Astrocyte of the hippocampus (primary cell): ENCODE results near the gene STEAP1B.
"Not testable (repeated sequence)": the region's sequence is repeated elsewhere in the genome, so short reads cannot be mapped to it uniquely, and the experiment has no call there.

Experiments
- DNase-seq: peaks from one replicate; pipeline ENCODE4 v3.0.0; 2011; ENCODE audit warnings: low read depth, low spot score

Gene STEAP1B

DNA sequence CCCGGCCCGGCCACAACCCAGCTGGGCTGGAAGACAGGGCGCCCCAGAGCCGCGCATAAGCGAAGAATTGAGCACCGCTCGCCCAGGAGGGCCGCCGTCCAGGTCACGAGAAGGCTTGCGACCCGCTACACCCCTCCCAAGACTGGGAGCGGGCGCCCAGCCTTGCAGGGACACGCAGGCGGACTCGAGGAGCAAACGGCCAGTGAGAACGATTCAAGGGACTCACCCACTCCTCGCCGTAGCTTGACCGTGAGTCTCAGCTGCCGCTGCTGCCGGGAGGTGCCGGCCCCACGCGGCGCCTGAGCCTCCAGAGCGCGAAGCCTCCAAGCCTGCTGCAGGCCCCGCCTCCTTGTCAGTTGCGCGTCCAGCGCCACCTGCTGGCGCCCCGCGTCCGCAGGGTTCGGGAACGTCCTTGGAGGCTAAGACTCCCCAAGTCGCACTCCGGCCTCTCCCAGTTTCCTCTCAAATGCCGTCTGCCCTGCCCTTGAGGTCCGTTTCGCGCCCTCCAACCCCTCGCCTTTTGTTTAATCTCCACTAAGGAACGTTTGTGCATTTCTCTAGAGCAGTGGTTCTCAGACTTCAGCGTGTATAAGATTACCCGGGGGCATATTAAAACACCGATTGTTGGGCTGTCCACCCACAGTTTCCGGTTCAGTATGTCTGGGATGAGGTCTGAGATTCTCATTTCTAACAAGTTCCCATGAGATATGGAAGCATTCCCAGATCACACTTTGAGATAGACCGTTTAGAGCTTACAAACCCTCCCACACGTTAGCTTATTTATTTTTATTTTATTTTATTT lies at the start of gene STEAP1B:
Gene STEAP1B (minus strand): TSS at position 301 of the 802 bp plus-strand sequence. CDS start 5,333 bp downstream, outside the sequence.
- peak; percentile 93 for DNase-seq

DNA sequence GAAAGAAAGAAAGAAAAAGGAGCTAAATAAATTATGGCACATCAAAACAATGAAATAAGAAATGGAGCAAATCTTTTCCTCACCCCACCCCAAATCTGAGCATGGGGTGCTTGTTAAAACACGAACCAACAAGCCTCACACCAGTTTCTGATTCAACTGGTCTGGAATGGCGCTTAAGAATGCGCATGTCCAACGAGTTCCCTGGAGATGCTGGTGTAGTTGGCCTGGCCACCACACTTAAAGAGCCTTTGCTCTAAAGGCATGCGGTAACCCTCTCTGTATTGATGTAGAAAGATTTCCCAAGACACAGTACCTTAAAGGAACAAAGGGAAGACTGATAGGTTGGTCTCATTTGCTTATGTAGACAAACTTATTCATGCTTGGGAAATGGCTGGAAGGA lies 49.1 kb upstream of the STEAP1B start:
- peak; percentile 35 for DNase-seq

DNA sequence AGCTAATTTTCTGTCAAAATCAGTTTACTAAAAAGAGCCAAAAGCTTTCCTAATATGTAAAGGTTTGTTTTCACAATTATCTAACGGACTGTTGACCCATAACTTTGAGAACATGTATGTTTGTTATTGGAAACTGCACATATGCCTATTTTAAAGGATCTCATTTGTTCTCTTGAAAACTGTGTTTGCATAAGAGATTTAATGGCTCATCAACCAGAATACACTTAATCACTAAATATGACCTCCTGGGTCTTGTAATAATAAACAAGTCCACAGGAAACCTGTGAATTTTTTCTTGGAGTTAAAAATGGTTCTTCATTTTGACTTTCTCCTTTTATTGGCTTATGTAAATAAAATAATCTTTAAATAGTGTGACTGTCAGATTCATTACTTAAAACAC lies 48.3 kb upstream of the STEAP1B start:
- DNase-seq: no peak

DNA sequence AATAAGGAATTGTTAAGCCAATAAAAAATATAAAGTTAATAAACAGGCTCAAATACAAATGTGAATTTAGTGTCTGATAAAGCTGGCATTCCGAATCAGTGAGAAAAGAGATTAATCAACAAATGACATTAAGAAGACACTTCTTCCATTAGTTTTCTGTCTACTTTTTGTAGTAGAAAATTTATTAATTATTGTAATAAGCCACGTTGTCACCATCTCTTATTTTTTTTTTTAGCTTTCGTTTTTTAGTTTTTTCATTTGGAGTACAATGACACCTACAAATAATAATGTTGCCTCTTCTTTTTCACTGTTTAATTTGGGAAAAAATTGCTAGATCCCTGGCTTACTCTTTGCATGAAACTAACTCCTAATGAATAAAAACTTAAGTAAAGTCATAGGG lies 46.8 kb upstream of the STEAP1B start:
- DNase-seq: no peak

DNA sequence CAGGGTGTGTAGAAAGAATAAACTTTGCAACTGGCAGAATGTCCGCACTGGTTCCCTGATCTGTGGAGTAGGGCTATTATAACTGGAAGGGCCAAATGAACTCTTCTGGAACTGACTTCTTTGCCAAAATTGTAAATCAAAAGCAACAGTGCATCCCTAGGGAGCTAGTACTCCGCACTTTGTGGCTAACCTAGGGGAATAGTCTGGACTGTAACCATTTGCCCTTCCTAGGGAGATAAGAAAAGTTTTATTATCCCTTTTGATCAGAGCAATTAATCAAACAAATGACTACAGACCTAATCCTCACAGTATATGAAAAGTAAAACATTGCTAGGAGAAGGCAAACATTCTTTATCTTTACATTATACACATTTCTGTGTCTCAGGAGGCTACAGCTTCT lies 45.5 kb upstream of the STEAP1B start:
- DNase-seq: no peak

DNA sequence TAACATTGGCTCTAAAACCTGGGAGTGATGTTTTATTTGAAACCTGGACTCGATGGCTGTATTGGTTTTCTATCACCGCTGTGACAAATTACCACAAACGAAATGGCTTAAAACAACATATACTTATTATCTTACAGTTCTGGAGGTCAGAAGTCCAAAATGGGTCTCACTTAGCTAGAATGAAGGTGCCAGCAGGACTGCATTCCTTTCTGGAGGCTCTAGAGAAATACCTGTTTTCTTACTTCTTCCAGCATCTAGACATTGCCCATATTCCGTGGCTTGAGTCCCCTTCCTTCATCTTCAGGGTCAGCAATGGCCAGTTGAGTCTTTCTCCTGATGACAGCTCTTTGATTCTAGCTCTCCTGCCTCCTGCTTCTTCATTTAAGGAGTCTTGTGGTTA lies 44.3 kb upstream of the STEAP1B start:
- no peak for DNase-seq

DNA sequence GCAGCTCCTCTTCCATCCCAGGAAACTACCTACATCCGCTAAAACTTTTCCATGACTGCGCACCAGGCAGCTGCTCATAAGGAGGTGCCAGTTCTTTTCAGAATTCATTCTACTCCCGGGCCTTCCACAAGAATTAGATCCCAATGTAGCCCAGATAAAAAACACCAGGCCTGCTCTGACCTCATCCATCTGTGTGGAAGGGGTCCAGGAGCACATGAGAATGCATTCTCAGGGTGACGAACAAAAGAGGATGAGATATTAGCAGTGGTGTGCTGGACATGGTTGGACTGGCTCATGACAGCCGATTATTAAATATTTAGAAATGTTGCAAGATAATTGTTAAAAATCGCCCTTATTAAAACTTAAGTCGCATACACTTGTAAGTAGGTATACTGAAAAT lies 43.2 kb upstream of the STEAP1B start:
- DNase-seq: no peak

DNA sequence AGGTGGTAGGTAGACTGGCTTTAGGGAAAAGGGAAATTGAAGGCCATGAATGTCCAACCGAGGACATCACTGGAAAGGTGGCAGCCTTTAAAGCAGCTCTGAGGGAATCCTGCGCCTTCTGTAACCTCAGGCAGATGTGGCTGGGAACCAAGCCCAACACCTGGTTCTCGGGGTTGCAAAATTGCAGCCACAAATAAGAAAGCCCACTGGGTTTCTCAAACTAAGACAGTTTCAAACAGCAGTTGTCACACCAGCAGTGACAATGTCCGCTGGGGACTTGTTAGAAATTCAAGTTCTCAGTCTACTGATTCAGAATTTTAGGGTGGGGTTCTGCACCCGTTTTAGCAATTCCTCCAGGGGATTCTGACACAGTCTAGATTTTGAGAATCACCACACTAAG lies 42.7 kb upstream of the STEAP1B start:
- no peak for DNase-seq

DNA sequence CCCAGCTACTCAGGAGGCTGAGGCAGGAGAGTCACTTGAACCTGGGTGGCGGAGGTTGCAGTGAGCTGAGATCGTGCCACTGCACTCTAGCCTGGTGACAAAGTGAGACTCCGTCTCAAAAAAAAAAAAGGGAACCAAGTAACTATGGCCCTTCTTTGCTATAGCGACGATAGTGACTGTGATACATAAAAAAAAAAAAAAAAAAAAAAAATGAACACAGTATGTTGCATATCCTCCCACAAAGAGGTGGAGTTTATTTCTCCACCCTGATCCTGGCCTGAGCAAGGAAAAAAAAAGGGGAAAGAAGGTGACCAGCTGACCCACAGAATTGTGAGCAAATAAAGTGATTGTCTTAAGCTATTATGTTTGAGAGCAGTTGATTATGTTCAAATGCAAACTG lies 42.3 kb upstream of the STEAP1B start:
- DNase-seq: no peak

DNA sequence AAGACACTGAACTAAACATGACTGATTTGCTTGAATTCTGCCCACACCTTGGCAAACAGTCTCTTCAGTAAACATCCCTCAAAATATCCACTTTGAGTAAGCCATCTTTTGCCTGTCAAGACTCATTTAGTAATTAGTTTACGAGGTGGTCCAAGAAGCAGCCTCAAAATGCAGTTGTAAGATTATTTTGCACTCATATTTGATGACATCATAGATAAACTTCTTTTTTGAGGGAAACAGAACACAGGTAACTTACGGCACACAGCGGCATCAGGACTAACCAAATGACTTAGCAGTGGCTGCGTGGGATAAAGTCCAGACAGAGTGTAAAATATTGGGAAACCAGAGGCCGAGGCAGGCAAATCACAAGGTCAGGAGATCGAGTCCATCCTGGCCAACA lies 41.8 kb upstream of the STEAP1B start:
- DNase-seq: no peak

DNA sequence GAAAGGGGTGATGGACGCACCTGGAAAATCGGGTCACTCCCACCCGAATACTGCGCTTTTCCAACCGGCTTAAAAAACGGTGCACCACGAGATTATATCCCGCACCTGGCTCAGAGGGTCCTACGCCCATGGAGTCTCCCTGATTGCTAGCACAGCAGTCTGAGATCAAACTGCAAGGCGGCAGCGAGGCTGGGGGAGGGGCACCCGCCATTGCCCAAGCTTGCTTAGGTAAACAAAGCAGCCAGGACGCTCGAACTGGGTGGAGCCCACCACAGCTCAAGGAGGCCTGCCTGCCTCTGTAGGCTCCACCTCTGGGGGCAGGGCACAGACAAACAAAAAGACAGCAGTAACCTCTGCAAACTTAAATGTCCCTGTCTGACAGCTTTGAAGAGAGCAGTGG lies 28.5 kb upstream of the STEAP1B start:
- not testable (repeated sequence) for DNase-seq

DNA sequence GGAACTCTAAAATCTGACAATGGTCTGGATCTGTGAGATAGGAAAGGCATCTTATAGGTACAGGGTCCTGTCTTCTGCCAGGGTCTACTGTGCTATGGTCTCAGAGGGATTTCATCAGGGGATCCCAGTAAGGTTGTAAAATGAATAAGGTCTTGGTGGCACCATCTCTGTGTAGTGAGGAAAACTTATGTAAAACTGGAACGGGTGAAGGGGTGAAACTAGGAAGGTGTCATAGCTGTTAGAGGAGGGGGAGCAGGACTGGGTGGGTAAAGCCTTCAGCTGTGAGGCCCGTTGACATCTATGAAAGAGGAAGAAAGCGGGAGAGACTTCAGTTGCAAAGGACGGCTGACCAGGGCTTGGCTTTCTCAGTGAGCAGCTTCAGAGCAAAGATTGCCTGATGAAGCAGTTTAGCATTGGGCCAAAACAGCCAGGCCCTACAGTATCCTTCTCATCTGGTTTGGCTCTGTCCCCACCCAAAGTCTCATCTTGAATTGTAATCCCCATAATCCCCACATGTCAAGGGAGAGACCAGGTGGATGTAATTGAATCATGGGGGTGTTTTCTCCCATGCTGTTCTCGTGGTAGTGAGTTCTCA lies 24.5 kb upstream of the STEAP1B start:
- not testable (repeated sequence) for DNase-seq

DNA sequence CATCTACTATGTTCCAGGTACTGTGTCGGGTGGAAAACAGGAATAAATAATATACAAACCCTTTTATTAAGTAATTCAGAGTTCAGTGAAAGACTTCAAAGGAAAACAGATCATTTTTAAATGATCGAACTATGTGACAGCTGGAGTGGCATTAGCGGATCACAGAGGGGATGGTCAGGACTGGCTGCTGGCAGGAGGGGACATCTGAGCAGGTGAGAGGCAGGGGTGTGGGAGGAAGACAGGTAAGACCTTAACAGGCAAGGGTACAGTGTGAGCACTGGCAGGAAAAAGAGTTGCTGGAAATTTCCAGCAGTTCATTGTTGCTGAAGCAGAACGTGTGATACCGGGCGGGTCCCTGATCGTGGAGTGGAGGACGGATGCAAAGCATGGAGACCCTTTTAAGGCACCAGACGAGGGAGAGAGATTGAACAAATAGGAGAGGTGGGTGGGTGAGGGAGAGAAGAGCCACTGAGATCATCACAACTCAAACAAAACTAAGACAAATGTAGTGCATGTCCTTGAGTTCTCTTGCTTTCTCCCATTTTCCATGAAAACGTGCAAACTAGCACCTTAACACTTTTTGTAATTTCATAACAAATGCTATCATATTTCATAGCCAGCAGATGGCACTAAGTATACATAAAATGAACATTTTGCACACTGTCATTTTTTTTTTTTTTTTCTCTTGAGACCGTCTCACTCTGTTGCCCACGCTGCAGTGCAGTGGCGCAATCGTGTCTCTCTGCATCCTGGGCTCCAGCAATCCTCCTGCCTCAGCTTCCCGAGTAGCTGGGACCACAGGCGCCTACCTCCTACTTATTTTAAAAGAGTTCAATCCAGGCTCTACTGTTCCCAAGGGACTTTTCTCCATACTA lies 23.7 kb upstream of the STEAP1B start:
- peak; percentile 21 for DNase-seq

DNA sequence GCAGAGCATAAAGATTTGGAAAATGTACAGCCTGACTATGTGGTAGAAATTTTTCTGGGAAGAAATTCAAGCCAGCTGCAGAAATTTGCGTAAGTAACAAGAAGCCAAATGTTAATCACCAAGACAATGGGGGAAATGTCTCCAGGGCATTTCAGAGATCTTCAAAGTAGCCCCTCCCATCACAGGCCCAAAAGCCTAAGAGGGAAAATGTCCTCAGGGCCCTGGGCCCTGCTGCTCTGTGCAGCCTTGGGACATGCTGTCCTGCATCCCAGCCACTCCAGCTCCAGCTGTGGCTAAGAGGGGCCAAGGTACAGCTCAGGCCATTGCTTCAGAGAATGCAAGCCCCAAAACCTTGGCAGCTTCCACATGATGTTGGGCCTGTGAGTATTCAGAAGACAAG lies 19.6 kb upstream of the STEAP1B start:
- DNase-seq: not testable (repeated sequence)

DNA sequence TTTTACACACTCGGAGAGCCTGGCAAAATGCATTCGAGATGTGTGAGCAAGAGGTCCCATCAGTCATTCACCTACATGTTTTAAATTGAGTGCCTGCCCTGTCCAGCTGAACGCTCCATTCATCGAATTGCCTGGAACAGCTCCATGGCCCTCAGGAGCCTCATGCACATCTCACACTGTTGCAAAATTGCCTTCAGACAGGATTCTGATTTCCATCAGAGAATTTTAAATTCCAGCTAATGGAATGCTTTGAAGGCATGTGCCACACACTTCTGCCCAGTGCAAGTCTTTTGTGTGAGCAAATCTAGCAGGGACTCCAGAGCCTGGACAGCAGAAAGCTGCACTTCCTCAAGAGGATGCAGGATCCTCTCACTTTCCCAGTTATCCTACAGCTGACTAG lies 17.0 kb upstream of the STEAP1B start:
- DNase-seq: not testable (repeated sequence)

DNA sequence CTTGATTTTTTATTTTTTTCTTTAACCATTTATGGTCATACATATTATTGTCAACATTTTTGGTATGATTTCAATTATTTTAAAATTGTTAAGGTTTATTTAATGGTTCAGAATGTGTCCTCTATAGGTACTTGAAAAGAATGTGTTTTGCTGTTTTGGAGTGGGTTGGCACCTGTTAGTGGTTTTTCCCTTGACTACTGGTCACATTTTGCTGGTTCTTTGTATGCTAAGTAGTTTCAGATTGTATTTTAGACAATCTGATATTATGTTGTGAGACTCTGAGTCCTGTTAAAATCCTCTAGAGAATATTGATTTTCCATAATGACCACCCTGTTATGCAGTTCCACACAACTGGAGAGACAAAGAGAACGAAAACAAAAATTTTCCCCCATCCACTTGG lies 15.0 kb upstream of the STEAP1B start:
- DNase-seq: not testable (repeated sequence)

DNA sequence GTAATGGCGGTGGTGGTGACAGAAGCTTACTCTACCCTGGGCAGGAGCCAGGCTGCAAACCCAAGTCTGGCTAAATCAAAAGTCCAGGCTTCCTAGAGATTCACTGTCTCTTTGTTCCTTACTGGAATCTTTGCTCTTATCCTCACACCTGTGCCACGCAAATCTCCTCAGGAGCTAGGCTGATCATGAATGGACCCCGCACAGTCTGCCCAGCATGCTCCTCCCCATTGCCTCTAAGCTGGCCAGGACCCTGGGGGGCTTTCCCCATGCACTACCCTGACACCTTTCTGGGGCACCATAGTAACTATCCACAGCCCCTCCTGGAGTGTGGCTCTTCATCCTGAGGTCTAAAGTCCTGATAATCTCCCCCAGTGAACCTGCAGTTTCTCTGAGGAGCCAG lies 7.3 kb upstream of the STEAP1B start:
- not testable (repeated sequence) for DNase-seq

DNA sequence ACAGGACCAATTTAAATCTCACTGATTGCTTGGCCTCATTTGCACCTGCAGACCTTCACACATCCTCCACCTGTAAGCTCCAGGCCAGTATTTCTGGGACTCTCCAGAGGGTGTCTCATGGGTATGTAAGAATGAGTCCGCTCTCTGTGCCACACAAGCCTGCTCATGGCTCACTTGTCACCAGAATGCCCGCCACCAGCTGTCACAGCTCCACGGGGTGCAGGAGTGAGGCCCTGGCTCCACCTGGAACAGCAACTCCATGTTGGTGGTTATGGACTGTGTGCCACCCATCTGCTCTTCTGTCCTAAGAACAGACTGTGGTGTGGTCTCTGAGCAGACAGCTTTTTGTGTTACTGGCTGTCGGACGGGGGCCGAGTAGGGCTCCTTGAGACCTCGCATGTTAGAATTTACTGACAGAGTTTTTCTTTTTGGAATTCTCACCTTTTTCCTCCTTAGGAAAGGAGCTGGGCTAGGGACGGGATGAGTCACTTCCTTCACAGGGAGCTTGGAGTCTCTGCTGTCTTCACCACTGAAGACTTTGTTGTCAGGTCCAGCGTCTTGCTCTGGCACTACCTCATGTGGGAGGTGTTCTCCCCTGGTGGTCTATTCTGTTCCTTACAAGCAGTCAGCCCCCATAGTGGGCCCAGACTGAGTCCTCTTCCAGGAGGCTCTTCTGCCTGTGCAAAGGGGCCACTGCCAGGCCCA lies 6.5 kb upstream of the STEAP1B start:
- DNase-seq: not testable (repeated sequence)

DNA sequence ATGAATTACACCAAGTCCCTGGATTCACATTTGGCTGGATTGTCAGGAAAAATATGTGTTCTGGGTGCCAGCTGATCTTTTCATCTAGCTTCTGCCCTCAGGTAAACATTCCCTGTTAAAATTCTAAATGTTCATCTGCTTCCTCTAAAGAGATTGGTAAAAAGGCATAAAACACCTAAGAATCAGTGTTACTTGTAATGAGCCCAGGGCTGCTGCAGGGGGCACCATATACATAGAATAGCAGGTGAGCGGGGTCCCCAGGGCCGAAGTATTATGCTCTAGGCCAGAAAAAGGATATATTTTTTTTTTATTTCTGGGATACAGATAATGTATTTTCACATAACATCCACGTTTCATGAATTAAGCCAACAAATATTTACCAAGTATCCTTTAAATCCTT lies 4.5 kb upstream of the STEAP1B start:
- not testable (repeated sequence) for DNase-seq

DNA sequence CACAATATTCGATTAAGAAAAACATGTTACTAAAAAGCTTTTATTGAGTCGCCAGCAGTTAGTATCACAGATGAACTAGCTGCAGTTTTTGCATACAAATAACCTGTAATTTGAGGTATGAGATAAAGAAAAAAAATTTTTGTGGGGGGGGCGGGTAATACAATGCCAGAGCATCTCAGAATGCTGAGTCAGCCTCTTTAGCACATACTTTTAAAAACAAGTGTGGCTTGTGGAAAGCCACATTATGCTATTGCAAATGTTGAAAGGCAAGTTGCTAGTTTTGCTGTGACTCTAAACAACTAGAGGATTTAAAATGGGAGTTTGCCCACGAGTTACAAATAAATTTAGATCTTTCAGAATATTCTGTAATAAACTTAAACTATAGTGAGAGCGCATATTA lies 2.1 kb upstream of the STEAP1B start:
- peak; percentile 54 for DNase-seq

DNA sequence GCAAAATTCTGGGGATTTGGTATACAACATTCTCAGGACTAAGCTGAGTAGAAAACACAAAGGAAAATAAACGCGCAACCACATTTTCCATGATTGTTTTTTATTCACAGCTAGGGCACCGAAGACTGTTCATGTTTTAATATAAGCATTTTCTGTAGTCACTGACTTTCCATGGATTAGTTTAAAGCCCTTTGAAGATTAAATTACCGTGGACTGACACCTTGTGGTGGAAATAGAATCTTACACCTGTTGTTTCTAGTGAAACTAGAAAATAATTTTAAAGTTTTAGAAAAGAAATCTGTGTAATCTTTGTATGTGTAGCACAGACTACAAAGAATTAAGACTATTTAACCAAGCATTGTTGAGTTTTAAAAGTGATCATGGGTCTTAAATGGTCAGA lies 1.3 kb upstream of the STEAP1B start:
- peak; percentile 45 for DNase-seq

DNA sequence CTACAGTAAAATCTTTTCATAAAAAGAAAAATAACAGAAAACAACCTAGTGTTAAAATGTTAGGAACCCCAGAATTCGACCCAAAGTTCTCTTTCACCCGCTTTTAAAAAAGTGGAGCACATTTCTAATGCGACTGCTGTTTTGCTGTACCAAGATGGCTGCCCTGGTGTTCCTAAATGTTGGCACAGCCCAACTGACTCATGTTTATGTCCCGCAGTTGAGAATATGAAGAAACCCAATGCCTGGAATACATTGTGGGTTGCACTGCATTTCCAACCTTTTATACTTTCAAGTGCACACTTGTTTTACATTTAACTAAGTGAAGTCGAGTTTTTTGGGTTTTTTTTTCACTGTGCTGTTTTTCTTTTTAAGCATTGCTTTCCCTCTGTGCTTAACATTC lies 944 bp downstream of the STEAP1B start:
- no peak for DNase-seq
